Brain microvascular endothelial cell (primary cell): ENCODE measurements around the gene ARHGAP10.

Source experiments
- DNase-seq: peaks from one replicate; pipeline ENCODE4 v3.0.0-alpha.2; 2020
- H3K27ac ChIP-seq: fragments of 250-450 bp; sonication (Bioruptor Pico); 2 replicates; pipeline ENCODE4 v1.5.1; 2020; ENCODE audit warnings: mild to moderate bottlenecking, moderate library complexity
- H3K27me3 ChIP-seq: fragments of 250-450 bp; sonication (Bioruptor Pico); replicated peaks from 2 replicates; pipeline ENCODE4 v1.5.1; 2020; ENCODE audit warnings: mild to moderate bottlenecking
- H3K36me3 ChIP-seq: fragments of 250-450 bp; sonication (Bioruptor Pico); replicated peaks from 2 replicates; pipeline ENCODE4 v1.5.1; 2020; ENCODE audit warnings: mild to moderate bottlenecking
- H3K4me3 ChIP-seq: 2 replicates; pipeline ENCODE4 v1.5.1; 2011; ENCODE audit warnings: low read depth, mild to moderate bottlenecking, control low read depth, low read length, moderate library complexity
- in situ Hi-C: cut with HindIII; loops from 2 replicates; pipeline ENCODE4 v1.10.0; 2017; ENCODE audit warnings: low sequenced_read_pairs, low pct_ligation_motif_present
- TF ChIP-seq, protein P1 (sequence below): IDR thresholded peaks from 2 replicates; pipeline ENCODE4 v1.5.1; 2011; ENCODE audit warnings: low read depth, mild to moderate bottlenecking, moderate library complexity, low read length, control low read depth, inconsistent platforms; ENCODE audit errors: missing control alignments

ARHGAP10 gene

DNA sequence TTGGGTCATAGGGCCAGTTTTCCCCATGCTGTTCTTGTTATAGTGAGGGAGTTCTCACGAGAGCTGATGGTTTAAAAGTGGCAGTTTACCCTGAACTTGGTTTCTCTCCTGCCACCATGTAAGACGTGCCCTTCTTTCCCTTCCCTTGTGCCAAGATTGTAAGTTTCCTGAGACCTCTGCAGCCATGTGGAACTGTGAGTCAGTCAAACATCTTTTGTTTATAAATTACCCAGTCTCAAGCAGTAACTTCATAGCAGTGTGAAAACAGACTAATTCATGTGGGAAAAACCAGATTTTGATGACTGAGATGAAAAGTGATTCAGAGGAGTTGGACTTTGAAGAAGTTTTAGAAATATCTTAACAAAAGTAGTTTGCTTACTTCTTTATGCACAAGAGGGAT is 101.4 kb downstream of the ARHGAP10 start:
- Histone ChIP-seq H3K27ac (peak overlapping the region; percentile 21), H3K4me3 (no peak overlapping the region), H3K36me3 (no peaks in the 10 kb centered on the region), H3K27me3 (no peaks in the 10 kb centered on the region)
- TF ChIP-seq, protein P1, sequence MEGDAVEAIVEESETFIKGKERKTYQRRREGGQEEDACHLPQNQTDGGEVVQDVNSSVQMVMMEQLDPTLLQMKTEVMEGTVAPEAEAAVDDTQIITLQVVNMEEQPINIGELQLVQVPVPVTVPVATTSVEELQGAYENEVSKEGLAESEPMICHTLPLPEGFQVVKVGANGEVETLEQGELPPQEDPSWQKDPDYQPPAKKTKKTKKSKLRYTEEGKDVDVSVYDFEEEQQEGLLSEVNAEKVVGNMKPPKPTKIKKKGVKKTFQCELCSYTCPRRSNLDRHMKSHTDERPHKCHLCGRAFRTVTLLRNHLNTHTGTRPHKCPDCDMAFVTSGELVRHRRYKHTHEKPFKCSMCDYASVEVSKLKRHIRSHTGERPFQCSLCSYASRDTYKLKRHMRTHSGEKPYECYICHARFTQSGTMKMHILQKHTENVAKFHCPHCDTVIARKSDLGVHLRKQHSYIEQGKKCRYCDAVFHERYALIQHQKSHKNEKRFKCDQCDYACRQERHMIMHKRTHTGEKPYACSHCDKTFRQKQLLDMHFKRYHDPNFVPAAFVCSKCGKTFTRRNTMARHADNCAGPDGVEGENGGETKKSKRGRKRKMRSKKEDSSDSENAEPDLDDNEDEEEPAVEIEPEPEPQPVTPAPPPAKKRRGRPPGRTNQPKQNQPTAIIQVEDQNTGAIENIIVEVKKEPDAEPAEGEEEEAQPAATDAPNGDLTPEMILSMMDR = no peak
- DNase-seq = no peak
- in situ Hi-C loops = no loop called here

DNA sequence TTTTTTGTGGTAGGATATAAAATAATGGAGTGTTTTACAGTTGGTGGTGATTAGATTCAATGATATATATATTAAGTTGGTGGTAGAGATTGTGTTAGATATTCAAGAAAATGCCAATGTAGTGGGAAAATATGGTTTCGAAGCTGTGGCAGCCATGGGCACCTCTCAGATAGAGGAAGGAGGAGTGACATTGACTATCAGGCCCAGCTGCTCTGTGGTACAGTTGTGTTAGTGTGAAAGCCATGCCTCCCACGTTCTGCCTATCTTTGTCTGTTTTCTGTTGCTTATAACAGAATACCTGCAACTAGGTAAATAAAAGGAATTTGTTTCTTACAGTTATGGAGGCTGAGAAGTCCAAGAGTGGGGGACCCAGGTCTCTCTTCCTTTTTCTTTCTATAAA is 101.9 kb downstream of the ARHGAP10 start:
- Histone ChIP-seq H3K27me3 (no peaks in the 10 kb centered on the region), H3K4me3 (no peak overlapping the region), H3K36me3 (no peaks in the 10 kb centered on the region), H3K27ac (no peak overlapping the region)
- no peak for DNase-seq
- TF ChIP-seq, protein P1 = no peak
- in situ Hi-C loops = no loop called here

DNA sequence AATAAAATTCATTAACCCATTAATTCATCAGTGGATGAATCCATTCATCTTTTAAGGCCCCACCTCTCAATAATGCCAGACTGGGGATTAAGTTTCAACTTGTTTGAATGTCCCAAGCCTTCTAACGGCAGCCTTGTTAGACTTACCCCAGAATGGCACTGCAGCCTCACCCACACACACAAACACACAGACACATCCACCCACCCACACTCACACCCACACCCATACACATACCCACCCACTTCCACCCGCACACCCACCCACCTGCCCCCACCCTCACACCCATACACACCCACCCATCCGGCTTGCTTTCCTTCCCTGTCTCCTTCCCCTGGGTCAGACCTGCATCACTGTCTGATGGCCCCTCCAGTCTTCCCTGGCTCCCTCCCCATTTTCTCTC is 102.6 kb downstream of the ARHGAP10 start:
- no peaks in the 10 kb centered on the region for H3K36me3 ChIP-seq
- no peaks in the 10 kb centered on the region for H3K27me3 ChIP-seq
- no peak overlapping the region for H3K4me3 ChIP-seq
- DNase-seq = no peak
- H3K27ac ChIP-seq = no peak overlapping the region
- in situ Hi-C loops = no loop called here
- TF ChIP-seq, protein P1 = no peak

DNA sequence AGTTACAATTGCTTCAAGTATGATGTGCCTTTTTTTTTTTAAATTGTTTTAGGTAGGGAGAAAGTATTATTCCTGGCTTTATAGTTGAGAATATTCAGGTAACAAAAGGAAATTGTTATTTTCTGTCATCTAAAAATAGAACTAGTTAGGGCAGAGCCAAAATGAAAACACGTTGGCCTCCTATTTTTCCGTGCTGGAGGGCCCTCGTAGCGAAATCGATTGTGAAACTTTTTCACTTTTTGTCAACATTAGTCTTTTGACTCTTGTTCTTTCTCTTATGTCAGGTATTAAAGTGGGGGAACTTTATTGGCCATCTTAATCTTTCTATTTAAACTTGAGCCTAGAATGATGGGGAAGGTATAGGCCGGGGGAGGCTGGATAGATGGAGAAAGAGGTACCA is 104.9 kb downstream of the ARHGAP10 start:
- no peak overlapping the region for H3K4me3 ChIP-seq
- in situ Hi-C loops = no loop called here
- TF ChIP-seq, protein P1 = no peak
- no peaks in the 10 kb centered on the region for H3K27me3 ChIP-seq
- no peaks in the 10 kb centered on the region for H3K36me3 ChIP-seq
- no peak for DNase-seq
- no peak overlapping the region for H3K27ac ChIP-seq

DNA sequence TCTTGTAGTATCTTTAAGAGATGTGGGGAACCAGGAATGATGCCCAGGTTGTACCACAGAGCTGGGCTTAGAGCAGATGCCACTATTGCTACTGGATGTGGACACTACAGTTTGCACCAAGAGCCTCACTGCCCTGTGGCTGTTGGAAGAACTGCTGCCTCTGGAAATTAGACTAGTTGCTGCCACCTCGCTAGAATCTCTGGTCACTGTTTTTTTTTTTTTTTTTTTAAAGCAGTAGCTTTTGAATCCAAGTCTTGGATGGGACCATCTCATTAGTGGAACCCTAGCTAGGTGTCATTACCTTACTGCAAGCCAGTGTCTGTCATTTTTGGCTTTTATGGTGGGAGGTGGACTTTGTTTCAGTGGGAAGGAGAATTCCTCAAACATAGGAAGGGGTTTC is 105.5 kb downstream of the ARHGAP10 start:
- TF ChIP-seq, protein P1 = peak; percentile 40
- Histone ChIP-seq H3K36me3 (no peaks in the 10 kb centered on the region), H3K4me3 (no peak overlapping the region), H3K27ac (no peak overlapping the region), H3K27me3 (no peaks in the 10 kb centered on the region)
- in situ Hi-C loops = no loop called here
- DNase-seq = peak; percentile 47

DNA sequence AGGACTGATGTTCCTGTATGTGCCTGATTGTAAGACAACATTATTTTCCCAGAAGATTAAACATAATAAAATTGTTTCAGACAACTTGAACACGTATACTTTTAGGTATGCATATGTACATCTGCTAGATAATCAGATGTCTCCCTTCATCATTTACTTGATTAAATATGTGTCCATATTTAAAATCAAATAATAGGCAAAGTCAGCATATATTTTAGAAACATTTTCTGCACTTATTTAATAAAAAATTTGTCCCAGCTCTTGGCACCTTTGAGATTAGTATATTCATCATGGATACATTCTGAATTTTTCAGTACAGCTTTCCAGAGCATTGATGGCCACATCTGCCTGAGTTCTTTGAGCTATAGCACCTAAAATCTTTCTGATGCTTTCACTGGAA is 106.0 kb downstream of the ARHGAP10 start:
- Histone ChIP-seq H3K4me3 (no peak overlapping the region), H3K27ac (no peak overlapping the region), H3K27me3 (no peaks in the 10 kb centered on the region), H3K36me3 (no peaks in the 10 kb centered on the region)
- DNase-seq = no peak
- TF ChIP-seq, protein P1 = no peak
- in situ Hi-C loops = no loop called here
